ENCODE results near the gene MYOD1.

MYOD1 gene

GRCh38 chr11:17750013-17750800 lies 30.8 kb downstream of the MYOD1 start:
- no peak overlapping the region for H3K4me3 ChIP-seq (ENCODE audit: low read length)
- TF ChIP-seq CTCF (IDR thresholded peaks at IDR 0.05; ENCODE audit: insufficient read depth, low read depth, low read length, missing control alignments) = no peak
- DNase-seq (ENCODE audit: low read depth) = no peak

GRCh38 chr11:17750801-17751165 lies 31.4 kb downstream of the MYOD1 start:
- TF ChIP-seq CTCF (IDR thresholded peaks at IDR 0.05; ENCODE audit: insufficient read depth, low read depth, low read length, missing control alignments) = no peak
- no peak overlapping the region for H3K4me3 ChIP-seq (ENCODE audit: low read length)
- DNase-seq (ENCODE audit: low read depth) = no peak

GRCh38 chr11:17751558-17751957 lies 32.2 kb downstream of the MYOD1 start:
- H3K4me3 ChIP-seq (ENCODE audit: low read length) = no peak overlapping the region
- no peak for DNase-seq (ENCODE audit: low read depth)
- TF ChIP-seq CTCF (IDR thresholded peaks at IDR 0.05; ENCODE audit: insufficient read depth, low read depth, low read length, missing control alignments) = no peak

- H3K4me3 ChIP-seq (ENCODE audit: low read length) = no peak overlapping the region
- no peak for TF ChIP-seq CTCF (IDR thresholded peaks at IDR 0.05; ENCODE audit: insufficient read depth, low read depth, low read length, missing control alignments)
- no peak for DNase-seq (ENCODE audit: low read depth)
Measured at GRCh38 chr11:17752144-17752543, 32.8 kb downstream of the MYOD1 start.

GRCh38 chr11:17753153-17753552 lies 33.8 kb downstream of the MYOD1 start:
- no peak overlapping the region for H3K4me3 ChIP-seq (ENCODE audit: low read length)
- TF ChIP-seq CTCF (IDR thresholded peaks at IDR 0.05; ENCODE audit: insufficient read depth, low read depth, low read length, missing control alignments) = no peak
- DNase-seq (ENCODE audit: low read depth) = no peak

- TF ChIP-seq CTCF (IDR thresholded peaks at IDR 0.05; ENCODE audit: insufficient read depth, low read depth, low read length, missing control alignments) = no peak
- no peak overlapping the region for H3K4me3 ChIP-seq (ENCODE audit: low read length)
- DNase-seq (ENCODE audit: low read depth) = no peak
Measured at GRCh38 chr11:17753641-17754040, 34.3 kb downstream of the MYOD1 start.

- no peak for DNase-seq (ENCODE audit: low read depth)
- no peak overlapping the region for H3K4me3 ChIP-seq (ENCODE audit: low read length)
- no peak for TF ChIP-seq CTCF (IDR thresholded peaks at IDR 0.05; ENCODE audit: insufficient read depth, low read depth, low read length, missing control alignments)
Measured at GRCh38 chr11:17755891-17756290, 36.5 kb downstream of the MYOD1 start.

Measured in epithelial cell of esophagus (primary cell).